Erythroblast (primary cell): ENCODE data around the gene PPP2R2C.

ENCODE experiments used
- GATA1 ChIP-seq: IDR thresholded peaks from 2 replicates; pipeline ENCODE4 v1.6.1; 2011; ENCODE audit warnings: low read depth, mild to moderate bottlenecking, control low read depth, low read length, moderate library complexity
- POLR2A ChIP-seq: IDR thresholded peaks from 2 replicates; pipeline ENCODE4 v1.6.1; 2011; ENCODE audit warnings: mild to moderate bottlenecking, low read length

DNA sequence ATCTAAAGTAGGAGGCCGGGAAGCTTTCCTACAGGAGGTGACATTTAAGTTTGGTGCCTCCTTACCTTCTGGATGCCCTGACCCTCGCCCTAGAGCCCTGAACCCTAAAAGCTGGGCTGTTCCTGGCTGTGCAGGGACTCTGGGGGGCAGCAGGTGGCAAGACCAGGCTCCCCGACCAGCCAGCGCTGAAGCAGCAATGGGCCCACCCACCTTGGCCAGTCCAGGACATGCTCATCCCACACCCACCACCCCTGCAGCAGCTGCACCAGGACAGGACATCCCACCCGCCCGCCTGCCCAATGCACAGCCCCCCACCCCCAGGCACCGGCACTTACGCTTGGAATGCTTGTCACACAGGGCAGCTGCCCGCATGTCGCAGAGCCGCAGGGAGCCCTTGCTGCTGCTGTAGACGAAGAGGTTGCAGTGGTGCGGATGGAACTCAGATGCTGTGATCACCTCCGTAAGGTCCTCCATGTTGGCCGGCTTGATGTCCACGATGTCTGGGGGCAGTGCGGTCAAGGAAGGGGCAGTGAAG is 124.8 kb downstream of the PPP2R2C start:
- TF ChIP-seq POLR2A = no peak
- no peak for TF ChIP-seq GATA1
